Esophagus muscularis mucosa (tissue), 4 donors: ENCODE measurements around the gene QSER1. TPM values are rescaled to one million over a fixed set of nuclear protein-coding genes. Genes with fewer than 3 reads are reported as not detected.

Experiments
- DNase-seq: peaks from one replicate; pipeline ENCODE4 v3.0.0-alpha.2; 2017; ENCODE audit errors: extremely low spot score
- H3K27ac ChIP-seq, 4 donors: fragments of 200-600 bp; sonication (generic); replicated peaks in 1 of 4; 1 replicate in 3 of 4; 2 replicates in 1 of 4; pipeline ENCODE4 v1.5.1; 2016 to 2019; ENCODE audit warnings: mild to moderate bottlenecking in 1 of 4
- H3K27me3 ChIP-seq, 4 donors: fragments of 200-600 bp; sonication (generic); one replicate each; pipeline versions ENCODE4 v1.5.1 to v1.6.0; 2016 to 2019
- H3K36me3 ChIP-seq, 4 donors: fragments of 200-600 bp; sonication (generic); one replicate each; pipeline ENCODE4 v1.5.1; 2016 to 2019
- H3K4me1 ChIP-seq, 4 donors: fragments of 200-600 bp; sonication (generic); one replicate each; pipeline ENCODE4 v1.5.1; 2016 to 2019
- H3K4me3 ChIP-seq, 4 donors: fragments of 200-600 bp; sonication (generic); 1 replicate in 2 of 4; 2 replicates in 2 of 4; pipeline ENCODE4 v1.5.1; 2016 to 2019; ENCODE audit warnings: mild to moderate bottlenecking in 4 of 4, moderate library complexity in 1 of 4
- H3K9me3 ChIP-seq, 4 donors: fragments of 200-600 bp; sonication (generic); 1 replicate in 3 of 4; 2 replicates in 1 of 4; pipeline ENCODE4 v1.5.1; 2016 to 2019
- CTCF ChIP-seq, 3 experiments: fragments of 200-600 bp in 2 of 3; fragments of 450-650 bp in 1 of 3; sonication (generic) in 2 of 3; IDR thresholded peaks; one replicate each; pipeline ENCODE4 v1.5.1; 2017 to 2019; ENCODE audit warnings: antibody characterized with exemption in 3 of 3, mild to moderate bottlenecking in 2 of 3, moderate library complexity in 1 of 3
- EP300 ChIP-seq: sonication (generic); formaldehyde crosslinking; IDR thresholded peaks from one replicate; pipeline ENCODE4 v1.6.1; 2017; ENCODE audit warnings: antibody characterized with exemption
- POLR2A ChIP-seq: fragments of 450-650 bp; IDR thresholded peaks from one replicate; pipeline ENCODE4 v1.6.1; 2017; ENCODE audit warnings: antibody characterized with exemption, moderate library complexity, mild to moderate bottlenecking, low read depth
- POLR2AphosphoS5 ChIP-seq, 2 donors: sonication (generic); formaldehyde crosslinking; IDR thresholded peaks; one replicate each; pipeline ENCODE4 v1.6.1; 2017; ENCODE audit warnings: antibody characterized with exemption in 2 of 2
- WGBS: methylation state at CpG from one replicate; pipeline ENCODE4 v1.1.5; 2018; 5-methylcytosine and 5-hydroxymethylcytosine counted together
- intact Hi-C: fragments of 100-400 bp; cut with DNase I; formaldehyde crosslinking; loops from one replicate; pipeline ENCODE4 v1.15.1; 2023
- total RNA-seq, 4 donors: library from RNA; depleted of rRNA; stranded (reverse); fragments of >200 nt; gene quantifications; one replicate each; pipeline versions ENCODE4 v1.1.0 to v1.2.1, GENCODE V29; 2016

Gene QSER1
- total RNA-seq, 4 donors from 2014 or later = 18.9 to 23.7 (median 21.9) TPM

DNA sequence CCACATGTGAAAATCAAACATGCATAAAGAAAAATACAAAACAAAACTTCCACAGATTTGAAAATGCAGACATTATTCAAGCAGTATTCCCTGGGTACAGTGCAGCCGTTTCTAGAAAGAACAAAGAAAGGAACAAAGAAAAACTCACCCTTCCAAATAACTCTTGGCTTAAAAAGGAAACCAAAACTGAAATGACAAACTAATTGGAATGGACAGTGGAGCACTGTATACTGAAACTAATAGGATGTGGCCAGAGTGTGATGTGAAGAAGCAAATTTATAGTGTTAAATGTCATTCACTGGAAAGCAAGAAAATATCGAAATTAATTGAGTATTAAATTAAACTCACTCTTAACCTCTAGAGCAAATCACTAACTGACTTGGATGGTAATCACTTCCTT is 55.4 kb downstream of the QSER1 start:
- H3K36me3 ChIP-seq = no peaks in the 10 kb centered on the region
- no peak for DNase-seq
- intact Hi-C loops = no loop called here
- 76% methylated on average over 2 of the region's 2 CpGs for WGBS
- H3K27me3 ChIP-seq = no peaks in the 10 kb centered on the region
- no peak overlapping the region for H3K4me3 ChIP-seq
- no peaks in the 10 kb centered on the region for H3K9me3 ChIP-seq
- H3K4me1 ChIP-seq = no peaks in the 10 kb centered on the region
- TF ChIP-seq CTCF (IDR thresholded peaks at IDR 0.05) (no peak), POLR2A (no peak), POLR2AphosphoS5 (IDR thresholded peaks at IDR 0.05) (no peak), EP300 (no peak)
- H3K27ac ChIP-seq = no peak overlapping the region

GRCh38 chr11:32949739-32950138 is 57.1 kb downstream of the QSER1 start:
- DNase-seq = no peak
- TF ChIP-seq POLR2A = no peak
- no peak overlapping the region for H3K4me3 ChIP-seq
- no peak overlapping the region for H3K27ac ChIP-seq
- H3K9me3 ChIP-seq = no peaks in the 10 kb centered on the region
- no peaks in the 10 kb centered on the region for H3K4me1 ChIP-seq
- peaks cover 0 to 4% (median 0%) of the 10 kb centered on the region in 4 donors for H3K36me3 ChIP-seq
- H3K27me3 ChIP-seq = no peaks in the 10 kb centered on the region
- intact Hi-C loops = no loop called here

- intact Hi-C loops = no loop called here
- Histone ChIP-seq H3K4me1 (no peaks in the 10 kb centered on the region), H3K27ac (no peak overlapping the region), H3K4me3 (no peak overlapping the region), H3K36me3 (peaks cover 0 to 13% (median 8%) of the 10 kb centered on the region in 4 donors), H3K27me3 (no peaks in the 10 kb centered on the region), H3K9me3 (no peaks in the 10 kb centered on the region)
- 68% methylated on average over 1 of the region's 1 CpG for WGBS
- DNase-seq = no peak
- no peak for TF ChIP-seq EP300
- no peak for TF ChIP-seq POLR2A
- no peak for TF ChIP-seq POLR2AphosphoS5 (IDR thresholded peaks at IDR 0.05)
- no peak for TF ChIP-seq CTCF (IDR thresholded peaks at IDR 0.05)
Observed at GRCh38 chr11:32952421-32952820, 59.8 kb downstream of the QSER1 start.

- no peaks in the 10 kb centered on the region for H3K27me3 ChIP-seq
- peaks cover 0 to 25% (median 18%) of the 10 kb centered on the region in 4 donors for H3K36me3 ChIP-seq
- H3K4me3 ChIP-seq = no peak overlapping the region
- intact Hi-C loops = no loop called here
- TF ChIP-seq POLR2AphosphoS5 (IDR thresholded peaks at IDR 0.05) = no peak
- no peak for TF ChIP-seq POLR2A
- TF ChIP-seq CTCF (IDR thresholded peaks at IDR 0.05) = no peak
- TF ChIP-seq EP300 = no peak
- DNase-seq = no peak
- H3K4me1 ChIP-seq = no peaks in the 10 kb centered on the region
- no peaks in the 10 kb centered on the region for H3K9me3 ChIP-seq
- H3K27ac ChIP-seq = no peak overlapping the region
Observed at GRCh38 chr11:32953700-32954099, 61.1 kb downstream of the QSER1 start.

GRCh38 chr11:32960553-32961164 is 68.0 kb downstream of the QSER1 start:
- peaks cover 0 to 65% (median 35%) of the 10 kb centered on the region in 4 donors for H3K36me3 ChIP-seq
- TF ChIP-seq POLR2A (no peak), POLR2AphosphoS5 (IDR thresholded peaks at IDR 0.05) (no peak), EP300 (no peak), CTCF (IDR thresholded peaks at IDR 0.05) (peak; percentile 61 to 72 (median 71))
- H3K9me3 ChIP-seq = no peaks in the 10 kb centered on the region
- H3K27ac ChIP-seq = no peak overlapping the region
- no peaks in the 10 kb centered on the region for H3K27me3 ChIP-seq
- H3K4me1 ChIP-seq = no peaks in the 10 kb centered on the region
- intact Hi-C loops = loop anchor here (2.0 kb wide), 1 partner anchor 104 kb away; no protein-coding TSS in a partner anchor
- no peak for DNase-seq
- WGBS = 0% methylated on average over 1 of the region's 1 CpG
- H3K4me3 ChIP-seq = no peak overlapping the region
